ENCODE measurements around the gene NLK.

Gene NLK

GRCh38 chr17:28100936-28101335 lies 58.5 kb downstream of the NLK start (continued):
- no peak for TF ChIP-seq TSHZ2 (CRISPR knock-in tag; IDR thresholded peaks at IDR 0.05)
- no peak for TF ChIP-seq ESRRG (CRISPR knock-in tag; IDR thresholded peaks at IDR 0.05)
- no peak for TF ChIP-seq ZNF70 (CRISPR knock-in tag; IDR thresholded peaks at IDR 0.05)
- TF ChIP-seq TCF4 (CRISPR knock-in tag; IDR thresholded peaks at IDR 0.05; ENCODE audit: borderline replicate concordance) = no peak
- TF ChIP-seq OSR1 (CRISPR knock-in tag; IDR thresholded peaks at IDR 0.05) = no peak

GRCh38 chr17:28101919-28102318 lies 59.4 kb downstream of the NLK start:
- no peak for ATAC-seq
- TF ChIP-seq BACH2 (CRISPR knock-in tag; IDR thresholded peaks at IDR 0.05; ENCODE audit: borderline replicate concordance) (no peak), SNAI2 (CRISPR knock-in tag; IDR thresholded peaks at IDR 0.05) (no peak), RARB (CRISPR knock-in tag; IDR thresholded peaks at IDR 0.05) (no peak), TCF4 (CRISPR knock-in tag; IDR thresholded peaks at IDR 0.05; ENCODE audit: borderline replicate concordance) (no peak), ZFP30 (CRISPR knock-in tag; IDR thresholded peaks at IDR 0.05) (no peak), CSDC2 (CRISPR knock-in tag; IDR thresholded peaks at IDR 0.05) (no peak), ISL1 (CRISPR knock-in tag; IDR thresholded peaks at IDR 0.05) (no peak), CREB5 (CRISPR knock-in tag; IDR thresholded peaks at IDR 0.05; ENCODE audit: low read depth) (no peak), ZFP3 (CRISPR knock-in tag; IDR thresholded peaks at IDR 0.05) (no peak), OSR1 (CRISPR knock-in tag; IDR thresholded peaks at IDR 0.05) (no peak), ZNF565 (CRISPR knock-in tag; conservative IDR thresholded peaks at IDR 0.05; ENCODE audit: low read depth) (no peak), POU6F1 (CRISPR knock-in tag; IDR thresholded peaks at IDR 0.05; ENCODE audit: borderline replicate concordance, low read depth) (no peak), ARNTL (CRISPR knock-in tag; IDR thresholded peaks at IDR 0.05; ENCODE audit: borderline replicate concordance, low read depth) (no peak), CSRNP3 (CRISPR knock-in tag; IDR thresholded peaks at IDR 0.05) (no peak), ZNF8 (CRISPR knock-in tag; IDR thresholded peaks at IDR 0.05) (no peak), ZC3H10 (CRISPR knock-in tag; IDR thresholded peaks at IDR 0.05) (no peak), PPARA (CRISPR knock-in tag; IDR thresholded peaks at IDR 0.05; ENCODE audit: borderline replicate concordance) (no peak), TSHZ2 (CRISPR knock-in tag; IDR thresholded peaks at IDR 0.05) (no peak), TOX (CRISPR knock-in tag; IDR thresholded peaks at IDR 0.05; ENCODE audit: borderline replicate concordance) (no peak), ZNF70 (CRISPR knock-in tag; IDR thresholded peaks at IDR 0.05) (no peak)

- ATAC-seq = no peak
- no peak for TF ChIP-seq ZNF8 (CRISPR knock-in tag; IDR thresholded peaks at IDR 0.05)
- no peak for TF ChIP-seq ZFP30 (CRISPR knock-in tag; IDR thresholded peaks at IDR 0.05)
- no peak for TF ChIP-seq PPARA (CRISPR knock-in tag; IDR thresholded peaks at IDR 0.05; ENCODE audit: borderline replicate concordance)
- TF ChIP-seq CSDC2 (CRISPR knock-in tag; IDR thresholded peaks at IDR 0.05) = no peak
- TF ChIP-seq CREB5 (CRISPR knock-in tag; IDR thresholded peaks at IDR 0.05; ENCODE audit: low read depth) = no peak
- no peak for TF ChIP-seq ZNF70 (CRISPR knock-in tag; IDR thresholded peaks at IDR 0.05)
- no peak for TF ChIP-seq TCF4 (CRISPR knock-in tag; IDR thresholded peaks at IDR 0.05; ENCODE audit: borderline replicate concordance)
- TF ChIP-seq POU6F1 (CRISPR knock-in tag; IDR thresholded peaks at IDR 0.05; ENCODE audit: borderline replicate concordance, low read depth) = no peak
- no peak for TF ChIP-seq SNAI2 (CRISPR knock-in tag; IDR thresholded peaks at IDR 0.05)
- no peak for TF ChIP-seq CSRNP3 (CRISPR knock-in tag; IDR thresholded peaks at IDR 0.05)
Measured at GRCh38 chr17:28105501-28105900, 63.0 kb downstream of the NLK start.

Data from SK-N-SH treated with all-trans-retinoic acid at 6 μM for 48 hours (cell line).